Endothelial cell of umbilical vein (primary cell): ENCODE results near the gene C12orf43. TPM values are rescaled to one million over a fixed set of nuclear protein-coding genes. Genes with fewer than 3 reads are reported as not detected.

Experiments
- BruUV-seq: library from RNA; stranded (reverse); fragments of 400-500 nt; replicated peaks from 2 replicates; lab custom pipeline; 2021; lab: Mats Ljungman, UMichigan
- CTCF ChIA-PET: fragments of 300-600, 350-600 bp; sonication (Branson Sonifier 250); formaldehyde crosslinking; loops from one replicate; lab custom pipeline; 2021; ENCODE audit warnings: antibody characterized with exemption, inconsistent platforms; lab: Charles Lee
- POLR2A ChIA-PET: fragments of 300-600, 350-600 bp; sonication (Branson Sonifier 250); formaldehyde crosslinking; loops from one replicate; lab custom pipeline; 2021; ENCODE audit warnings: antibody characterized with exemption, inconsistent platforms; lab: Charles Lee
- DNase-seq: peaks from one replicate; pipeline ENCODE4 v3.0.0-alpha.2; 2011; ENCODE audit warnings: low read depth, low spot score
- FAIRE-seq: peaks from 2 replicates; lab custom pipeline; 2011; peaks lifted over from hg19 to GRCh38; lab: Jason Lieb, UNC
- H2AFZ ChIP-seq: 2 replicates; pipeline ENCODE4 v1.6.0; 2012; ENCODE audit warnings: low read depth, low read length, control low read depth, inconsistent platforms
- H3K27ac ChIP-seq: 2 replicates; pipeline ENCODE4 v1.5.1; 2011; ENCODE audit warnings: low read depth, mild to moderate bottlenecking, control low read depth, low read length, moderate library complexity; ENCODE audit not compliant: insufficient read depth
- H3K27me3 ChIP-seq, 2 experiments: 2 replicates each; pipeline versions ENCODE4 v1.6.0 to v1.6.1; 2011; ENCODE audit warnings: low read length in 2 of 2, mixed read lengths in 1 of 2; ENCODE audit not compliant: control insufficient read depth in 2 of 2, insufficient read depth in 2 of 2
- H3K36me3 ChIP-seq, 2 experiments: 2 replicates in 1 of 2; 3 replicates in 1 of 2; pipeline ENCODE4 v1.5.1; 2011; ENCODE audit warnings: low read length in 2 of 2, mild to moderate bottlenecking in 1 of 2, moderate library complexity in 1 of 2; ENCODE audit not compliant: control insufficient read depth in 2 of 2, insufficient read depth in 2 of 2; ENCODE audit errors: extremely low read depth in 1 of 2
- H3K4me1 ChIP-seq: 3 replicates; pipeline ENCODE4 v1.5.1; 2011; ENCODE audit warnings: mild to moderate bottlenecking, low read length; ENCODE audit not compliant: control insufficient read depth, insufficient read depth; ENCODE audit errors: extremely low read depth
- H3K4me2 ChIP-seq: 2 replicates; pipeline ENCODE4 v1.6.1; 2011; ENCODE audit warnings: low read length, control low read depth, mixed read lengths; ENCODE audit not compliant: insufficient read depth
- H3K4me3 ChIP-seq, 3 experiments: fragments of 200-600 bp in 1 of 3; sonication (generic), shearing (Covaris generic) in 1 of 3; replicated peaks in 1 of 3; 2 replicates each; pipeline ENCODE4 v1.5.1; 2011 to 2016; ENCODE audit warnings: control low read depth in 3 of 3, low read length in 3 of 3, mild to moderate bottlenecking in 2 of 3, inconsistent platforms in 1 of 3, low read depth in 1 of 3, moderate library complexity in 1 of 3; ENCODE audit not compliant: insufficient read depth in 1 of 3
- H3K79me2 ChIP-seq: 2 replicates; pipeline ENCODE4 v1.6.0; 2012; ENCODE audit warnings: low read length, inconsistent platforms; ENCODE audit not compliant: control insufficient read depth, insufficient read depth
- H3K9ac ChIP-seq: replicated peaks from 2 replicates; pipeline ENCODE3; 2011; ENCODE audit warnings: low read length, control low read depth; ENCODE audit not compliant: insufficient read depth; ENCODE audit errors: extremely low read depth
- H3K9me1 ChIP-seq: replicated peaks from 3 replicates; pipeline ENCODE4 v1.6.0; 2011; ENCODE audit warnings: mild to moderate bottlenecking, low read length; ENCODE audit not compliant: control insufficient read depth, insufficient read depth; ENCODE audit errors: extremely low read depth
- H3K9me3 ChIP-seq: replicated peaks from 2 replicates; pipeline ENCODE4 v1.5.1; 2012; ENCODE audit warnings: low read length, inconsistent platforms; ENCODE audit not compliant: control insufficient read depth, insufficient read depth
- H4K20me1 ChIP-seq: replicated peaks from 2 replicates; pipeline ENCODE3; 2011; ENCODE audit warnings: mild to moderate bottlenecking, low read length; ENCODE audit not compliant: control insufficient read depth, insufficient read depth; ENCODE audit errors: extremely low read depth
- CTCF ChIP-seq, 2 donors: IDR thresholded peaks; 1 replicate in 1 of 2; 2 replicates in 1 of 2; pipeline ENCODE4 v1.5.1; 2011; ENCODE audit warnings: low read length in 2 of 2, mild to moderate bottlenecking in 2 of 2, moderate library complexity in 2 of 2, control low read depth in 1 of 2, inconsistent platforms in 1 of 2, low read depth in 1 of 2; ENCODE audit not compliant: insufficient read depth in 1 of 2; ENCODE audit errors: extremely low read depth in 1 of 2
- FOS ChIP-seq: IDR thresholded peaks from 2 replicates; pipeline ENCODE4 v1.6.1; 2011; ENCODE audit warnings: mild to moderate bottlenecking, low read length, moderate library complexity, borderline replicate concordance; ENCODE audit not compliant: insufficient read depth
- GATA2 ChIP-seq: IDR thresholded peaks from 2 replicates; pipeline ENCODE4 v1.7.0; 2011; ENCODE audit warnings: low read depth, mild to moderate bottlenecking, moderate library complexity, mixed read lengths, low read length; ENCODE audit not compliant: insufficient read length, insufficient read depth
- JUN ChIP-seq: IDR thresholded peaks from 2 replicates; pipeline ENCODE4 v1.6.1; 2011; ENCODE audit warnings: borderline replicate concordance, low read depth; ENCODE audit not compliant: insufficient read length, insufficient read depth
- MAX ChIP-seq: IDR thresholded peaks from 2 replicates; pipeline ENCODE4 v1.6.1; 2011; ENCODE audit not compliant: insufficient read depth, insufficient read length
- MYC ChIP-seq: IDR thresholded peaks from one replicate; pipeline ENCODE4 v1.6.1; 2011; ENCODE audit warnings: mild to moderate bottlenecking, low read depth, low read length
- dilution Hi-C: fragments of 300-500 bp; cut with MboI; formaldehyde crosslinking; loops from one replicate; pipeline ENCODE4 v1.15.0; 2019; ENCODE audit warnings: low sequenced_read_pairs; ENCODE audit not compliant: extremely low pct_ligation_motif_present
- intact Hi-C: fragments of 100-400 bp; cut with micrococcal nuclease; formaldehyde crosslinking; loops from one replicate; pipeline ENCODE4 v1.10.0; 2022
- polyA plus RNA-seq, 4 experiments: library from polyadenylated mRNA; depleted of rRNA in 3 of 4; stranded (reverse) in 3 of 4; unstranded in 1 of 4; fragments of >200 nt; gene quantifications; 2 replicates each; pipeline versions ENCODE4 v1.2.1 to v1.2.3, GENCODE V29; 2011 to 2012; ENCODE audit warnings: missing spikeins in 1 of 4
- total RNA-seq: library from RNA; stranded (reverse); gene quantifications from 2 replicates; pipeline ENCODE4 v1.2.3, GENCODE V29; 2021

C12orf43 gene
- total and polyA plus RNA-seq, 2 donors (not counting 3 experiments of a cell fraction or from before 2014, with no cell fraction given): 12.3 to 24.7 TPM

GRCh38 chr12:120959111-120959878 lies 57.0 kb downstream of the C12orf43 start:
- no peaks in the 10 kb centered on the region for H4K20me1 ChIP-seq
- H3K27me3 ChIP-seq: no peaks in the 10 kb centered on the region
- no peak overlapping the region for H3K9ac ChIP-seq
- intact Hi-C loops: no loop called here
- no peaks in the 10 kb centered on the region for H3K9me3 ChIP-seq
- no peak overlapping the region for H2AFZ ChIP-seq
- H3K27ac ChIP-seq: no peak overlapping the region
- H3K4me1 ChIP-seq: no peaks in the 10 kb centered on the region
- H3K4me3 ChIP-seq: no peak overlapping the region
- TF ChIP-seq GATA2 (no peak), CTCF (IDR thresholded peaks at IDR 0.05; ENCODE audit: extremely low read depth in 1 of 2, insufficient read depth in 1 of 2, low read depth in 1 of 2, low read length in 2 of 2) (no peak), MAX (no peak), FOS (no peak), JUN (no peak), MYC (no peak)
- ChIA-PET CTCF (interaction anchor here (0.6 to 3.7 kb wide), 2 partner anchors 12 to 51 kb away, joined by 3 to 17 read pairs; no protein-coding TSS in a partner anchor), POLR2A (interaction anchor here (0.6 kb wide), 1 partner anchor 44 kb away, joined by 3 read pairs; no protein-coding TSS in a partner anchor)
- FAIRE-seq (no peak), DNase-seq (no peak)
- H3K79me2 ChIP-seq: no peaks in the 10 kb centered on the region
- BruUV-seq: no TSS peak
- dilution Hi-C loops: no loop called here
- H3K36me3 ChIP-seq: no peaks in the 10 kb centered on the region
- no peaks in the 10 kb centered on the region for H3K9me1 ChIP-seq
- H3K4me2 ChIP-seq: no peak overlapping the region
